Endothelial cell of umbilical vein (primary cell): ENCODE data around the gene IGF2R. TPM values are rescaled to one million over a fixed set of nuclear protein-coding genes. Genes with fewer than 3 reads are reported as not detected.

Experiments
- BruUV-seq: library from RNA; stranded (reverse); fragments of 400-500 nt; replicated peaks from 2 replicates; lab custom pipeline; 2021; lab: Mats Ljungman, UMichigan
- CTCF ChIA-PET: fragments of 300-600, 350-600 bp; sonication (Branson Sonifier 250); formaldehyde crosslinking; loops from one replicate; lab custom pipeline; 2021; ENCODE audit warnings: antibody characterized with exemption, inconsistent platforms; lab: Charles Lee
- POLR2A ChIA-PET: fragments of 300-600, 350-600 bp; sonication (Branson Sonifier 250); formaldehyde crosslinking; loops from one replicate; lab custom pipeline; 2021; ENCODE audit warnings: antibody characterized with exemption, inconsistent platforms; lab: Charles Lee
- DNase-seq: peaks from one replicate; pipeline ENCODE4 v3.0.0-alpha.2; 2011; ENCODE audit warnings: low read depth, low spot score
- FAIRE-seq: peaks from 2 replicates; lab custom pipeline; 2011; peaks lifted over from hg19 to GRCh38; lab: Jason Lieb, UNC
- H2AFZ ChIP-seq: 2 replicates; pipeline ENCODE4 v1.6.0; 2012; ENCODE audit warnings: low read depth, low read length, control low read depth, inconsistent platforms
- H3K27ac ChIP-seq: 2 replicates; pipeline ENCODE4 v1.5.1; 2011; ENCODE audit warnings: low read depth, mild to moderate bottlenecking, control low read depth, low read length, moderate library complexity; ENCODE audit not compliant: insufficient read depth
- H3K27me3 ChIP-seq, 2 experiments: 2 replicates each; pipeline versions ENCODE4 v1.6.0 to v1.6.1; 2011; ENCODE audit warnings: low read length in 2 of 2, mixed read lengths in 1 of 2; ENCODE audit not compliant: control insufficient read depth in 2 of 2, insufficient read depth in 2 of 2
- H3K36me3 ChIP-seq, 2 experiments: 2 replicates in 1 of 2; 3 replicates in 1 of 2; pipeline ENCODE4 v1.5.1; 2011; ENCODE audit warnings: low read length in 2 of 2, mild to moderate bottlenecking in 1 of 2, moderate library complexity in 1 of 2; ENCODE audit not compliant: control insufficient read depth in 2 of 2, insufficient read depth in 2 of 2; ENCODE audit errors: extremely low read depth in 1 of 2
- H3K4me1 ChIP-seq: 3 replicates; pipeline ENCODE4 v1.5.1; 2011; ENCODE audit warnings: mild to moderate bottlenecking, low read length; ENCODE audit not compliant: control insufficient read depth, insufficient read depth; ENCODE audit errors: extremely low read depth
- H3K4me2 ChIP-seq: 2 replicates; pipeline ENCODE4 v1.6.1; 2011; ENCODE audit warnings: low read length, control low read depth, mixed read lengths; ENCODE audit not compliant: insufficient read depth
- H3K4me3 ChIP-seq, 3 experiments: fragments of 200-600 bp in 1 of 3; sonication (generic), shearing (Covaris generic) in 1 of 3; replicated peaks in 1 of 3; 2 replicates each; pipeline ENCODE4 v1.5.1; 2011 to 2016; ENCODE audit warnings: control low read depth in 3 of 3, low read length in 3 of 3, mild to moderate bottlenecking in 2 of 3, inconsistent platforms in 1 of 3, low read depth in 1 of 3, moderate library complexity in 1 of 3; ENCODE audit not compliant: insufficient read depth in 1 of 3
- H3K79me2 ChIP-seq: 2 replicates; pipeline ENCODE4 v1.6.0; 2012; ENCODE audit warnings: low read length, inconsistent platforms; ENCODE audit not compliant: control insufficient read depth, insufficient read depth
- H3K9ac ChIP-seq: replicated peaks from 2 replicates; pipeline ENCODE3; 2011; ENCODE audit warnings: low read length, control low read depth; ENCODE audit not compliant: insufficient read depth; ENCODE audit errors: extremely low read depth
- H3K9me1 ChIP-seq: replicated peaks from 3 replicates; pipeline ENCODE4 v1.6.0; 2011; ENCODE audit warnings: mild to moderate bottlenecking, low read length; ENCODE audit not compliant: control insufficient read depth, insufficient read depth; ENCODE audit errors: extremely low read depth
- H3K9me3 ChIP-seq: replicated peaks from 2 replicates; pipeline ENCODE4 v1.5.1; 2012; ENCODE audit warnings: low read length, inconsistent platforms; ENCODE audit not compliant: control insufficient read depth, insufficient read depth
- H4K20me1 ChIP-seq: replicated peaks from 2 replicates; pipeline ENCODE3; 2011; ENCODE audit warnings: mild to moderate bottlenecking, low read length; ENCODE audit not compliant: control insufficient read depth, insufficient read depth; ENCODE audit errors: extremely low read depth
- FOS ChIP-seq: IDR thresholded peaks from 2 replicates; pipeline ENCODE4 v1.6.1; 2011; ENCODE audit warnings: mild to moderate bottlenecking, low read length, moderate library complexity, borderline replicate concordance; ENCODE audit not compliant: insufficient read depth
- JUN ChIP-seq: IDR thresholded peaks from 2 replicates; pipeline ENCODE4 v1.6.1; 2011; ENCODE audit warnings: borderline replicate concordance, low read depth; ENCODE audit not compliant: insufficient read length, insufficient read depth
- MAX ChIP-seq: IDR thresholded peaks from 2 replicates; pipeline ENCODE4 v1.6.1; 2011; ENCODE audit not compliant: insufficient read depth, insufficient read length
- POLR2AphosphoS5 ChIP-seq: IDR thresholded peaks from 2 replicates; pipeline ENCODE4 v1.6.1; 2012; ENCODE audit warnings: low read depth, mild to moderate bottlenecking, control low read depth, low read length, moderate library complexity; ENCODE audit not compliant: insufficient read depth
- dilution Hi-C: fragments of 300-500 bp; cut with MboI; formaldehyde crosslinking; loops from one replicate; pipeline ENCODE4 v1.15.0; 2019; ENCODE audit warnings: low sequenced_read_pairs; ENCODE audit not compliant: extremely low pct_ligation_motif_present
- intact Hi-C: fragments of 100-400 bp; cut with micrococcal nuclease; formaldehyde crosslinking; loops from one replicate; pipeline ENCODE4 v1.10.0; 2022
- polyA plus RNA-seq, 4 experiments: library from polyadenylated mRNA; depleted of rRNA in 3 of 4; stranded (reverse) in 3 of 4; unstranded in 1 of 4; fragments of >200 nt; gene quantifications; 2 replicates each; pipeline versions ENCODE4 v1.2.1 to v1.2.3, GENCODE V29; 2011 to 2012; ENCODE audit warnings: missing spikeins in 1 of 4
- total RNA-seq: library from RNA; stranded (reverse); gene quantifications from 2 replicates; pipeline ENCODE4 v1.2.3, GENCODE V29; 2021

The IGF2R gene
- total and polyA plus RNA-seq, 2 donors (not counting 3 experiments of a cell fraction or from before 2014, with no cell fraction given), result 16.3 to 60.2 TPM

DNA sequence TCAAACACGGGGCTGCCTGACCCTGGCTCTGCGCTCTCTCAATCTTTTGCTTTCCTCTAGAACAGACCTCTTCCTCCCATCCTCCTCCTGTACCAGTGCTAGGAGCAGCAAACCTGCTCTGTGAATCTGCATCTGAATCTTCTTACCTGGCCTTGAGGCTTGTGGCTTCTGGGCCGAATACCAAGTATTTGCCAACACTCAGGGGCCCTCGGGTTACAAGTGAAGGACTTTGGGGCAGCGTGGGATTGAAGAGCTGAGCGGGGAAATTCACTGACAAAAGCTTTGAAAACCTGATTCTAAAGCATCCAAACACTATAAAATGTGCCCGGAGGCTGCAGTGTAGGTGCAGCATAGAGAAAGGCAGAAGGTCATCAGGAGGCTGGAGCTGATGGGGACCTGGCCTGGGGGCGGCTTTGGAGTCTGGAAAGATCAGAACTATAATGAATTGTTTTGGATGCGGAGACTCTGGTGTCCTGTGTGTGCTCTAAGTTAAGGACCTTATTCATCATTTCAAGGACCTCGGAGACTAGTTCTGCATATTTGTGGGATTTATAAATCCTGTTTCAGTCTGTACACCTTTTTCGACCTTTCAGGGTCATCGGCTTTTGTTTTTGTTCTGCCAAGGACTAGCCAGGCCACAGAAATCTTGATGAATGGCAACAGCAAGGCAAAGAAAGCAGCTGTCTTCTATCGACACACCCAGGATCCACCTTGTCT, 16.4 kb upstream of the IGF2R start:
- Histone ChIP-seq H3K27me3 (no peaks in the 10 kb centered on the region), H4K20me1 (no peaks in the 10 kb centered on the region), H3K4me3 (no peak overlapping the region), H3K9ac (no peak overlapping the region), H3K27ac (no peak overlapping the region), H3K9me3 (no peaks in the 10 kb centered on the region), H3K9me1 (no peaks in the 10 kb centered on the region), H2AFZ (no peak overlapping the region), H3K79me2 (no peaks in the 10 kb centered on the region), H3K36me3 (no peaks in the 10 kb centered on the region), H3K4me2 (no peak overlapping the region), H3K4me1 (no peaks in the 10 kb centered on the region)
- no peak for DNase-seq
- ChIA-PET POLR2A (no interaction called here), CTCF (no interaction called here)
- intact Hi-C loops (no loop called here), dilution Hi-C loops (no loop called here)
- FAIRE-seq, result no peak
- TF ChIP-seq FOS, result no peak
- TF ChIP-seq MAX, result no peak
- no peak for TF ChIP-seq POLR2AphosphoS5
- BruUV-seq, result no TSS peak

- Histone ChIP-seq H4K20me1 (no peaks in the 10 kb centered on the region), H3K9me3 (no peaks in the 10 kb centered on the region), H3K4me1 (no peaks in the 10 kb centered on the region), H3K79me2 (no peaks in the 10 kb centered on the region), H2AFZ (no peak overlapping the region), H3K9me1 (no peaks in the 10 kb centered on the region), H3K27ac (no peak overlapping the region), H3K4me3 (no peak overlapping the region), H3K4me2 (no peak overlapping the region), H3K27me3 (no peaks in the 10 kb centered on the region), H3K9ac (no peak overlapping the region), H3K36me3 (no peaks in the 10 kb centered on the region)
- DNase-seq (peak; percentile 21), FAIRE-seq (no peak)
- TF ChIP-seq MAX (no peak), JUN (no peak)
- ChIA-PET CTCF (interaction anchor here (0.9 kb wide), 1 partner anchor 15 kb away, joined by 3 read pairs; no protein-coding TSS in a partner anchor), POLR2A (no interaction called here)
- intact Hi-C loops (no loop called here), dilution Hi-C loops (no loop called here)
- BruUV-seq, result no TSS peak
Measured at GRCh38 chr6:159953091-159953601, 15.7 kb upstream of the IGF2R start.
